Measurements from ENCODE around the gene LRTM2. TPM values are rescaled to one million over a fixed set of nuclear protein-coding genes. Genes with fewer than 3 reads are reported as not detected.

LRTM2 gene
- total RNA-seq, 1 donor: not detected

- no peak for TF ChIP-seq CTCF (IDR thresholded peaks at IDR 0.05; ENCODE audit: extremely low read depth, low read depth, low read length)
- H3K4me3 ChIP-seq (ENCODE audit: insufficient read depth, low read length): no peak overlapping the region
- peak; percentile 39 for DNase-seq (ENCODE audit: insufficient read length, low spot score, missing footprints)
- no peak overlapping the region for H2AFZ ChIP-seq (ENCODE audit: low read length)
- no peaks in the 10 kb centered on the region for H3K9me3 ChIP-seq (ENCODE audit: low read depth, low read length)
- no peaks in the 10 kb centered on the region for H4K20me1 ChIP-seq (ENCODE audit: insufficient read depth, low read length)
- H3K4me2 ChIP-seq (ENCODE audit: insufficient read depth, low read length): no peak overlapping the region
- H3K36me3 ChIP-seq (ENCODE audit: insufficient read depth, low read length): no peaks in the 10 kb centered on the region
- H3K27ac ChIP-seq (ENCODE audit: low read depth, low read length): no peak overlapping the region
- H3K27me3 ChIP-seq (ENCODE audit: insufficient read depth, low read length): peaks cover 45% of the 10 kb centered on the region
- no peaks in the 10 kb centered on the region for H3K4me1 ChIP-seq (ENCODE audit: insufficient read depth, low read length)
- no peaks in the 10 kb centered on the region for H3K79me2 ChIP-seq (ENCODE audit: insufficient read depth, low read length)
Observed at GRCh38 chr12:1839464-1839863, 19.1 kb downstream of the LRTM2 start.

GRCh38 chr12:1839956-1840951 is 19.9 kb downstream of the LRTM2 start:
- Histone ChIP-seq H3K4me1 (ENCODE audit: insufficient read depth, low read length) (no peaks in the 10 kb centered on the region), H3K4me2 (ENCODE audit: insufficient read depth, low read length) (no peak overlapping the region), H3K36me3 (ENCODE audit: insufficient read depth, low read length) (no peaks in the 10 kb centered on the region), H3K27ac (ENCODE audit: low read depth, low read length) (no peak overlapping the region), H3K27me3 (ENCODE audit: insufficient read depth, low read length) (peaks cover 52% of the 10 kb centered on the region), H3K9me3 (ENCODE audit: low read depth, low read length) (no peaks in the 10 kb centered on the region), H3K4me3 (ENCODE audit: insufficient read depth, low read length) (no peak overlapping the region), H2AFZ (ENCODE audit: low read length) (no peak overlapping the region), H4K20me1 (ENCODE audit: insufficient read depth, low read length) (no peaks in the 10 kb centered on the region), H3K79me2 (ENCODE audit: insufficient read depth, low read length) (no peaks in the 10 kb centered on the region)
- TF ChIP-seq CTCF (IDR thresholded peaks at IDR 0.05; ENCODE audit: extremely low read depth, low read depth, low read length): no peak
- DNase-seq (ENCODE audit: insufficient read length, low spot score, missing footprints): peak; percentile 73

- no peaks in the 10 kb centered on the region for H3K4me1 ChIP-seq (ENCODE audit: insufficient read depth, low read length)
- H2AFZ ChIP-seq (ENCODE audit: low read length): no peak overlapping the region
- H3K36me3 ChIP-seq (ENCODE audit: insufficient read depth, low read length): no peaks in the 10 kb centered on the region
- H3K79me2 ChIP-seq (ENCODE audit: insufficient read depth, low read length): no peaks in the 10 kb centered on the region
- no peak overlapping the region for H3K27ac ChIP-seq (ENCODE audit: low read depth, low read length)
- no peaks in the 10 kb centered on the region for H3K9me3 ChIP-seq (ENCODE audit: low read depth, low read length)
- TF ChIP-seq CTCF (IDR thresholded peaks at IDR 0.05; ENCODE audit: extremely low read depth, low read depth, low read length): no peak
- no peak overlapping the region for H3K4me2 ChIP-seq (ENCODE audit: insufficient read depth, low read length)
- peaks cover 59% of the 10 kb centered on the region for H3K27me3 ChIP-seq (ENCODE audit: insufficient read depth, low read length)
- DNase-seq (ENCODE audit: insufficient read length, low spot score, missing footprints): no peak
- H3K4me3 ChIP-seq (ENCODE audit: insufficient read depth, low read length): no peak overlapping the region
- H4K20me1 ChIP-seq (ENCODE audit: insufficient read depth, low read length): no peaks in the 10 kb centered on the region
Observed at GRCh38 chr12:1840981-1841425, 20.6 kb downstream of the LRTM2 start.

- H3K4me1 ChIP-seq (ENCODE audit: insufficient read depth, low read length): no peaks in the 10 kb centered on the region
- no peak overlapping the region for H3K4me3 ChIP-seq (ENCODE audit: insufficient read depth, low read length)
- H3K36me3 ChIP-seq (ENCODE audit: insufficient read depth, low read length): no peaks in the 10 kb centered on the region
- H3K79me2 ChIP-seq (ENCODE audit: insufficient read depth, low read length): no peaks in the 10 kb centered on the region
- H3K27ac ChIP-seq (ENCODE audit: low read depth, low read length): no peak overlapping the region
- peaks cover 63% of the 10 kb centered on the region for H3K27me3 ChIP-seq (ENCODE audit: insufficient read depth, low read length)
- peak; percentile 65 for DNase-seq (ENCODE audit: insufficient read length, low spot score, missing footprints)
- H4K20me1 ChIP-seq (ENCODE audit: insufficient read depth, low read length): no peaks in the 10 kb centered on the region
- no peak overlapping the region for H3K4me2 ChIP-seq (ENCODE audit: insufficient read depth, low read length)
- no peak for TF ChIP-seq CTCF (IDR thresholded peaks at IDR 0.05; ENCODE audit: extremely low read depth, low read depth, low read length)
- no peaks in the 10 kb centered on the region for H3K9me3 ChIP-seq (ENCODE audit: low read depth, low read length)
- H2AFZ ChIP-seq (ENCODE audit: low read length): no peak overlapping the region
Observed at GRCh38 chr12:1841586-1842182, 21.3 kb downstream of the LRTM2 start.

All from osteoblast (primary cell).